Effector CD8-positive, alpha-beta T cell (primary cell): ENCODE measurements around the gene SCIN.

Source experiments
- DNase-seq: peaks from one replicate; lab custom pipeline; 2025; lab: John Stamatoyannopoulos, UW

SCIN gene

GRCh38 chr7:12567015-12567414 lies 3.5 kb upstream of the SCIN start:
- no peak for DNase-seq

GRCh38 chr7:12569673-12570072 lies 847 bp upstream of the SCIN start:
- no peak for DNase-seq

- DNase-seq: no peak
Observed at GRCh38 chr7:12570168-12570533, 369 bp upstream of the SCIN start.

DNA sequence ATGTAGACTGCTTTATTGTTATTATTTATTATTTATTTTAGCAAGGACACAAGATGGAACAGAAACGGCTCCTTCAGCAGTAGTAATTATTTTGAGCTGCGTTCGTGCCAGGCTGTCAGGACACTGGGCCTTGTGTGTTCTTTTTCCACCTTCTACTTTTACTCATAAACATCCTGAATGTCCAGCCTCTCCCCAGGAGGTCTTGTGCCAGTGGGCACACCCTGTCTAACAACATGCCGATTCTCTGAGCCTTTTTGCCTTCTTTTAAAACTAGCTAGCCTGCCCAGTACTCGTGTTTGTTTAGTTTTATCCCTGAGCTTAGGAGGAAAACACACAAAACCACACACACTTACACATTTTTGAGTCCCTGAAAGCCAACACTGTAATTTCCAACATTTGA lies 1.2 kb downstream of the SCIN start:
- DNase-seq: no peak

- no peak for DNase-seq
Observed at GRCh38 chr7:12572941-12573575, 2.5 kb downstream of the SCIN start.

- DNase-seq: no peak
Observed at GRCh38 chr7:12573885-12574284, 3.4 kb downstream of the SCIN start.

GRCh38 chr7:12578930-12579640 lies 8.6 kb downstream of the SCIN start:
- no peak for DNase-seq

GRCh38 chr7:12581897-12582296 lies 11.4 kb downstream of the SCIN start:
- no peak for DNase-seq

DNA sequence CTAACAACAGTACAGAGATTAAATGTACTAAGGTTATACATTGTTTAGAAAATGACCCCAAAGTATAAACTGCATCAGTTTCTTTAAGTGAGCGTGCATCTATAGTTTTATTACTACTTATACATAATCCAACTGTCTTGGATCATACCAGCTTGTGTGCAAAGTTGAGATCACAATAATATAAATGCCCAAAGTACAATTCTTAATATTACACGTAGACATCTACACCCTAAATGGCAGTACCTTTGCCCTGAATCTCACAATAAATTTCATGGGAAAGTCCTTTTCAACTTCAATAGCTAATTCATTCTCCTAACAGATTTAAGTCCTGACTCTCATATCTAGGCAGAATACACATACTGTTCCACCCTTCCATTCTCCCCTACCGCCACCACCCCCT lies 11.8 kb downstream of the SCIN start:
- no peak for DNase-seq

DNA sequence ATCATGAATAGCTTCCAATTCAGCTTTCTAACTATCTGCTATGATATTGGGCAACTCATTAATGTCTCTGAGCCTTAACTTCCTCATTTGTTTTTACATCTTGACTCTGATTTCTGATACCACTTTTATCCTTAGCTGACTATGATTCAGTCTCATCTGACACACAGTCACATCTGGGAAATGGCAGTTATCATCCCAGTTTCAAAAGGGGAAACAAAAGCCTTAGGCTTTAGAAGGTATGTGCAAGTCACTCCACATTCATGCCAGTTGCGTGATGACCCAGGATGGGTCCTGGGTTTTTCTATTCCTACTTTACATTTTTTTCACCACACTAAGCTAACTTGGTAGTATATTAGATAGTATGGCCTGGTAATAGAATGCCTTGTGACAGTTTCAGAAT lies 12.7 kb downstream of the SCIN start:
- DNase-seq: no peak

DNA sequence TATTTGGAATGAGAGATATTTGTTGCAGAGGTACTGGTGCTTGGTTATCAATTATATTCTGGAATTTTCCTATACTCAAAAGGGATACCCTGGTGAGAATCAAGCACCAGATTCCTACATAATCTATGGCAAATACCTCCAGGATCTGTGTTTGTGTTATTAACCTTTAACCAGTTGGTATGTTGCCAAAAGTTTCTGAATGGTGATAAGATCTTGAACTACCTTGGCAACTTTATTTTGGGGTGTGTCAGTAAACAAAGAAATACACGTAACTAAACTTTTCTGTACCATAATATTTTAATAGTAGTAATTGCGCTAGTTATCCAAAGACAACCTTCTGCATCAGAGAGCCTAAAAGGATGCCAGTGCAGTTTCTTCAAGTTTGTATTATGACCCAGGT lies 13.4 kb downstream of the SCIN start:
- no peak for DNase-seq

DNA sequence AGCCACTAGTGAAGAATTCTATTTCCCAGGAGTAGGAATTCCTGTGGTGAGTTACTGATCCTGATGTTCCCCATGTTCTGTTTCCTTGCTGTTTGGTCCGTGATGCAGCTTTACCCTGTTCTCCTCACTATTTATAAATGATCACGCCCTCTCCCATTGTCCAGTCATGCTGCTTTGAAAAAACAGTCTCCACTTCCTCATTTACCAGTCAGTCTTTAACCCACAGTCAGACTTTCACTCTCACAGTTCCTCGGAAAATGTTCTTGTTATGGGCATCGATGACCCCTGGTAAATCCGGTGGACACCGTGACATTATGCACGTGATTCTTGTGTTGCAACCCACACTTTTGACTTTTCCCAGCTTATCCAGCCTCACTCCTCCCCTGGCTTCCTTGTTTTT lies 14.4 kb downstream of the SCIN start:
- no peak for DNase-seq

GRCh38 chr7:12586271-12586670 lies 15.8 kb downstream of the SCIN start:
- DNase-seq: no peak

DNA sequence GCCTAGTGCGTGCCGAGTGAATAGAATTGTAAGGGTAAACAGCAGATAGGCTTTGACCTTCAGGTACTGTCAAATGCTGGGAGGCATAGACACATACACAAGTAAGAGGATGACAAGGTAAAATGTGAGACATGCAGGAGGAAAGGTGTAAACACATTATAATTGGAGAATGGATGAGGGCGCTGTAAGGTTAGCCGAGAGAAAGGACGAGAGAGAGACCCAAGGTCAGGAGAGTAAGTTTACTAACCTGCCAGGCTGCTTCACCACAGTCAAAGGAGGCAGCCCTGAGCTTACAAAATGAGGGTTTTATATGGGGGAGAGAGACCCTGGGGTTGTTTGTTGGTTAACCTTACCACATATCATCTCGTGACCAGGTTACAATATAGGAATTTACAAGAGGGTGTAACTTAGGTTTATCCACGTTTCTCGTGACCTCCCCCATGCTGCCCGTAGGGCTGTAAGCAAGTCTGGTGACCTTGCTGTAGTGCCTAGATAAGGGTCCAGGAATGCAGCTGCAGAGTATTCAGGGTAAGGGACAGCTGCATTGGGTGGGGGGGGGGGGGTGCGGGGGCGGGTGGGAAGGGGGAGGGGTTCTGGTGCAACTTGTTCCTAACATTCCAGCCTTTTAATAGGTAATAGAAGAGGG lies 17.9 kb downstream of the SCIN start:
- no peak for DNase-seq

- DNase-seq: no peak
Observed at GRCh38 chr7:12590559-12590958, 20.0 kb downstream of the SCIN start.

- no peak for DNase-seq
Observed at GRCh38 chr7:12594122-12594897, 23.8 kb downstream of the SCIN start.

DNA sequence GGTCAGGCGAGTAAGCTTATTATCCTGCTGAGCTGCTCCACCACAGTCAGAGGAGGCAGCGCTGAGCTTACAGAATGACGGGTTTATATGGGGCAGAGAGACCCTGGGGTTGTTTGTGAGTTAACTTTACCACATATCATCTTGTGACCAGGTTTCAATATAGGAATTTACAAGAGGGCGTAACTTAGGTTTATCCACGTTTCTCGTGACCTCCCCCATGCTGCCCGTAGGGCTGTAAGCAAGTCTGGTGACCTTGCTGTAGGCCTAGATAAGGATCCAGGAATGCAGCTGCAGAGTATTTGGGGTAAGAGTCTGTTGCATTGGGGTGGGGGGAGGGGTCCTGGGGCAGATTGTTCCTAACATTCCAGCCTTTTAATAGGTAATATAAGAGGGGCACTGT lies 24.6 kb downstream of the SCIN start:
- no peak for DNase-seq

- no peak for DNase-seq
Observed at GRCh38 chr7:12596225-12596790, 25.8 kb downstream of the SCIN start.

DNA sequence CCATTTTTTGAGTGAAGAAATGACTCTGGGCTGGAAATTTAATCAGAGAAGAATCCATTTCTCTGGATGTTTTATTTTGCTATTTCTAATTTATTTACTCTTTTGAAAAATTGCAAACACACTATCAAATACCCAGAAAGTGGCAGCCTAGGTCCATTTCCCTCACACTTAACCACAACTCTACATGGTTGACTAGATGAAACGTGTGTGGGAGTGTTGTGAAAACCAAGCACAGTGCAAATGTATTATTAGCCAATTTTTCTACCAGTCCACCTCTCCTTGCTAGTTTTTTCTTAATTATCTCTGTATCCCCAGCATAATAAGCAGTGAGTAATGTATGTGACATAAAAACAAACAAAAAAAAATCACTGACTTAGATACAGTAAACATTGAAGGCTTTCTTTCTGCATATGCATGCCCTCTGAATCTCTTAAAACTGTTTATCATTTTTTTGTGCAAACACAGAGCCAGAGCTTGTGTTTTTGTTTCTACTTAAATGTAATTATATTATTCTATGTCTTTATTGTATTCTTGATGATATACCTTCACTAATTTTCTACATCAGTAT lies 30.9 kb downstream of the SCIN start:
- no peak for DNase-seq

- DNase-seq: no peak
Observed at GRCh38 chr7:12607134-12607533, 36.6 kb downstream of the SCIN start.

- DNase-seq: no peak
Observed at GRCh38 chr7:12609561-12609960, 39.0 kb downstream of the SCIN start.

DNA sequence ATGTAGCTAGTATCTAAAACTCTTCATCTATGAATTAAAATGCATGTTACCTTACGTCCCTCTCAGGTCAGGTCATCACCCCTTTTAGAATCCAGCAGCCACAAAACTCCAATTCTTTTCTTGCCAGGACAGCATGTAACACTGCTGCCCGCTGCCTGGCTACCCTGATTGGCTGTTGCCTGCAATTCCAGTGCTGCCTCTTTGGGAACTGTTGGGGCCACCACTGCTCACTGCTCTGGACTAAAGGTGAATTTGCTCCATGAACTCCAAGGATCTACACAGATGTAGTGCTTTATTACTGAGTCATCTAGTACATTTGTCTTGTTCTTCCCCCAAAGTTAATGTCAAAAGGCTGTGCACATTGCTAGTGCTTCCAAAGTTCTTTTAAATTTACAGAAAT lies 40.4 kb downstream of the SCIN start:
- no peak for DNase-seq
